NCI-H345 (cell line): ENCODE data around the gene PTPRN2.

Source experiments
- DNase-seq: peaks from one replicate; lab custom pipeline; 2025; lab: John Stamatoyannopoulos, UW

Gene PTPRN2

GRCh38 chr7:157682946-157683746 lies 904.5 kb downstream of the PTPRN2 start:
- DNase-seq = no peak

- no peak for DNase-seq
Measured at GRCh38 chr7:157682064-157682945, 905.3 kb downstream of the PTPRN2 start.

GRCh38 chr7:157679607-157680006 lies 908.0 kb downstream of the PTPRN2 start:
- DNase-seq = no peak

GRCh38 chr7:157678501-157678900 lies 909.1 kb downstream of the PTPRN2 start:
- no peak for DNase-seq

- DNase-seq = no peak
Measured at GRCh38 chr7:157676456-157677255, 911.0 kb downstream of the PTPRN2 start.

GRCh38 chr7:157676001-157676400 lies 911.6 kb downstream of the PTPRN2 start:
- no peak for DNase-seq

- no peak for DNase-seq
Measured at GRCh38 chr7:157675427-157675927, 912.1 kb downstream of the PTPRN2 start.

- no peak for DNase-seq
Measured at GRCh38 chr7:157674715-157675426, 912.8 kb downstream of the PTPRN2 start.

GRCh38 chr7:157674027-157674714 lies 913.5 kb downstream of the PTPRN2 start:
- no peak for DNase-seq

GRCh38 chr7:157673573-157673972 lies 914.0 kb downstream of the PTPRN2 start:
- no peak for DNase-seq

GRCh38 chr7:157671358-157672255 lies 916.0 kb downstream of the PTPRN2 start:
- no peak for DNase-seq

GRCh38 chr7:157670490-157671357 lies 916.9 kb downstream of the PTPRN2 start:
- DNase-seq = no peak

- no peak for DNase-seq
Measured at GRCh38 chr7:157669768-157670351, 917.8 kb downstream of the PTPRN2 start.

- no peak for DNase-seq
Measured at GRCh38 chr7:157668884-157669767, 918.5 kb downstream of the PTPRN2 start.

GRCh38 chr7:157668221-157668883 lies 919.3 kb downstream of the PTPRN2 start:
- no peak for DNase-seq

- no peak for DNase-seq
Measured at GRCh38 chr7:157667731-157668130, 919.9 kb downstream of the PTPRN2 start.

- DNase-seq = no peak
Measured at GRCh38 chr7:157667261-157667660, 920.4 kb downstream of the PTPRN2 start.
